Breast epithelium (tissue), 4 donors: ENCODE data around the gene PRKACG. TPM values are rescaled to one million over a fixed set of nuclear protein-coding genes. Genes with fewer than 3 reads are reported as not detected.
"Not testable (repeated sequence)": the region's sequence is repeated elsewhere in the genome, so short reads cannot be mapped to it uniquely, and the experiment has no call there.

Source experiments
- DNase-seq, 2 donors: peaks; one replicate each; pipeline ENCODE4 v3.0.0-alpha.2; 2019; ENCODE audit warnings: low spot score in 2 of 2
- H3K27ac ChIP-seq, 2 donors: fragments of 200-600 bp; sonication (generic) in 1 of 2; one replicate each; pipeline ENCODE4 v1.5.1; 2016 to 2019; ENCODE audit warnings: mild to moderate bottlenecking in 1 of 2
- H3K27me3 ChIP-seq, 2 donors: fragments of 200-600 bp; sonication (generic) in 1 of 2; one replicate each; pipeline versions ENCODE4 v1.5.1 to v1.6.0; 2017 to 2019; ENCODE audit warnings: control low read depth in 1 of 2, mild to moderate bottlenecking in 1 of 2
- H3K36me3 ChIP-seq: fragments of 200-600 bp; one replicate; pipeline ENCODE4 v1.5.1; 2019
- H3K4me1 ChIP-seq, 2 donors: fragments of 200-600 bp; sonication (generic); one replicate each; pipeline ENCODE4 v1.5.1; 2016 to 2019; ENCODE audit warnings: control low read depth in 1 of 2
- H3K4me3 ChIP-seq, 3 donors: fragments of 200-600 bp; sonication (generic); 1 replicate in 2 of 3; 2 replicates in 1 of 3; pipeline ENCODE4 v1.5.1; 2016 to 2019; ENCODE audit warnings: mild to moderate bottlenecking in 3 of 3, moderate library complexity in 2 of 3
- H3K9me3 ChIP-seq, 2 donors: fragments of 200-600 bp; sonication (generic) in 1 of 2; one replicate each; pipeline ENCODE4 v1.5.1; 2016 to 2019; ENCODE audit warnings: control low read depth in 1 of 2
- CTCF ChIP-seq, 3 donors: fragments of 450-650 bp; IDR thresholded peaks; one replicate each; pipeline ENCODE4 v1.5.1; 2016 to 2017; ENCODE audit warnings: antibody characterized with exemption in 3 of 3, mild to moderate bottlenecking in 3 of 3, moderate library complexity in 3 of 3
- POLR2A ChIP-seq: fragments of 450-650 bp; IDR thresholded peaks from one replicate; pipeline ENCODE4 v1.6.1; 2016; ENCODE audit warnings: antibody characterized with exemption, mild to moderate bottlenecking, moderate library complexity
- POLR2AphosphoS5 ChIP-seq, 3 donors: sonication (generic); formaldehyde crosslinking; IDR thresholded peaks; one replicate each; pipeline ENCODE4 v1.6.1; 2017; ENCODE audit warnings: antibody characterized with exemption in 3 of 3
- intact Hi-C: fragments of 100-400 bp; cut with DNase I; formaldehyde crosslinking; loops from one replicate; pipeline ENCODE4 v1.15.1; 2023; ENCODE audit warnings: low total_unique reads
- total RNA-seq, 3 donors: library from RNA; depleted of rRNA; stranded (reverse); fragments of >200 nt; gene quantifications; one replicate each; pipeline ENCODE4 v1.1.0, GENCODE V29; 2016

The PRKACG gene
- total RNA-seq, 3 donors from 2014 or later: not detected

GRCh38 chr9:69054989-69055388 is 41.1 kb upstream of the PRKACG start:
- Histone ChIP-seq H3K9me3 (no peaks in the 10 kb centered on the region), H3K27me3 (no peaks in the 10 kb centered on the region), H3K4me3 (no peak overlapping the region), H3K36me3 (no peaks in the 10 kb centered on the region), H3K4me1 (no peaks in the 10 kb centered on the region), H3K27ac (no peak overlapping the region)
- no peak for DNase-seq
- intact Hi-C loops: loop anchor here (10.0 kb wide), 1 partner anchor 140 kb away; no protein-coding TSS in a partner anchor
- TF ChIP-seq CTCF (IDR thresholded peaks at IDR 0.05) (no peak), POLR2AphosphoS5 (IDR thresholded peaks at IDR 0.05) (no peak), POLR2A (no peak)

- not testable (repeated sequence) for H3K4me3 ChIP-seq, H3K27ac ChIP-seq, H3K4me1 ChIP-seq, H3K27me3 ChIP-seq, H3K36me3 ChIP-seq, DNase-seq, H3K9me3 ChIP-seq
- intact Hi-C loops: loop anchor here (10.0 kb wide), 1 partner anchor 144 kb away; no protein-coding TSS in a partner anchor
Measured at GRCh38 chr9:69050936-69051335, 37.0 kb upstream of the PRKACG start.

DNA sequence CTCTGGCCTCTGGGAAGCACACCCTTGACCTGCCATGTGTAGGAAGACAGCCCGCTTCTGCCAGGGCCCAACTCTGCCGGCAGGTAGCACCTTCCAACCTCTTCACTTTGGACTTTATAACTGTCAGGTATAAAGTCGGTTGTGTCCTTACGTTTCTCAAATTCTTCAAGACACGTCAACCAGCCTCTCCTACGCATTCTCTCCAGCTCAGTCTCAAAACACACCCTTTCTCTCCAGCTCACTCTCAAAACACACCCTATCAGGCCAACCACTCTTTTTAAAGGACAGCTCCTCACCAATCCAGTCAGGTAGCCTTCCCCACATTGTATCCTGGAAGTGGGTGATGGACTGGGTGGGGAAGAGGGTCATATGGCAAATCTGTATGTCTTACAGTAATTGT is 35.2 kb upstream of the PRKACG start:
- TF ChIP-seq POLR2AphosphoS5 (IDR thresholded peaks at IDR 0.05) (no peak), CTCF (IDR thresholded peaks at IDR 0.05) (no peak), POLR2A (no peak)
- no peak overlapping the region for H3K27ac ChIP-seq
- DNase-seq: no peak
- no peaks in the 10 kb centered on the region for H3K27me3 ChIP-seq
- H3K4me3 ChIP-seq: no peak overlapping the region
- no peaks in the 10 kb centered on the region for H3K9me3 ChIP-seq
- H3K36me3 ChIP-seq: no peaks in the 10 kb centered on the region
- H3K4me1 ChIP-seq: no peaks in the 10 kb centered on the region
- intact Hi-C loops: no loop called here

DNA sequence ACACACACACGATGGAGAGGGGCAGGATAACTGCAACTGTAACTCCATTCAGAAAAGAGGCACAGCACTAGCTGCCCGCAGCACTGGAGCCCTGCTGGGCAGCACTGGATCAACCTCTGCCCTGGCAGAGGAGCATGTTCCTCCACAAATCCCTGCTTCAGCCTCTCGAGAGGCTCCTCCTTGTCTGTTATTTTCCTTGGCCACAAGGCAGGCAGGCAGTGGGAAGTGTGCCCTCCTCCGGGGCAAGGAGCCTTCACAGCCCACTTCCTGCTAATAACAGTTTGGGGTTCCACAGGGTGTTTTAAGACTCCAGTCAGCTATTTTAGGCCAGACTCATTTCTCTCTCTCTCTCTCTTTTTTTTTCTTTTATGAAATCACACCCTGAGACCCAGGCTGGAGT is 33.5 kb upstream of the PRKACG start:
- H3K27me3 ChIP-seq: no peaks in the 10 kb centered on the region
- no peaks in the 10 kb centered on the region for H3K4me1 ChIP-seq
- no peaks in the 10 kb centered on the region for H3K36me3 ChIP-seq
- H3K9me3 ChIP-seq: no peaks in the 10 kb centered on the region
- no peak overlapping the region for H3K4me3 ChIP-seq
- no peak for TF ChIP-seq POLR2A
- no peak for TF ChIP-seq POLR2AphosphoS5 (IDR thresholded peaks at IDR 0.05)
- no peak for TF ChIP-seq CTCF (IDR thresholded peaks at IDR 0.05)
- intact Hi-C loops: no loop called here
- no peak for DNase-seq
- H3K27ac ChIP-seq: no peak overlapping the region

DNA sequence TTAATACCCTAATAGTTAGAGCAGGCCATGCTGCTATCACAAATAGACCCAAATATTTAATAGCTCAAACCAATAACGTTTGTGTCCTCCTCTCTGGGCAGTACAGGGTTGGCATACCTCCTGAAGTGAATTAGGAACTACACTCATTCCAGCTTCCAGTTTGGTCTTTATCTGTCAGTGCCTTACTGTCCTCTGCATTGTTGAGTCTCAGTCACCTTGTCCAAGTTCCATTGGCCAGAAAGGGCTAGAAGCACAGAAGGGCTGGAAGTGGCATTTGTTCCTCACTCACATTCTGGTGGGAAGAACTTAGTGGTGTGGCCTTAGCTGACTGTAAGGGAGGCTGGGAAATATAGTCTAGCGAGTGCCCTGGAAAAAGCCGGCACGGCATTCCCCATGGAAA is 32.8 kb upstream of the PRKACG start:
- no peak for DNase-seq
- Histone ChIP-seq H3K4me3 (no peak overlapping the region), H3K27ac (no peak overlapping the region), H3K27me3 (no peaks in the 10 kb centered on the region), H3K36me3 (no peaks in the 10 kb centered on the region), H3K4me1 (no peaks in the 10 kb centered on the region), H3K9me3 (no peaks in the 10 kb centered on the region)
- intact Hi-C loops: no loop called here
- no peak for TF ChIP-seq POLR2A
- TF ChIP-seq POLR2AphosphoS5 (IDR thresholded peaks at IDR 0.05): no peak
- no peak for TF ChIP-seq CTCF (IDR thresholded peaks at IDR 0.05)

DNA sequence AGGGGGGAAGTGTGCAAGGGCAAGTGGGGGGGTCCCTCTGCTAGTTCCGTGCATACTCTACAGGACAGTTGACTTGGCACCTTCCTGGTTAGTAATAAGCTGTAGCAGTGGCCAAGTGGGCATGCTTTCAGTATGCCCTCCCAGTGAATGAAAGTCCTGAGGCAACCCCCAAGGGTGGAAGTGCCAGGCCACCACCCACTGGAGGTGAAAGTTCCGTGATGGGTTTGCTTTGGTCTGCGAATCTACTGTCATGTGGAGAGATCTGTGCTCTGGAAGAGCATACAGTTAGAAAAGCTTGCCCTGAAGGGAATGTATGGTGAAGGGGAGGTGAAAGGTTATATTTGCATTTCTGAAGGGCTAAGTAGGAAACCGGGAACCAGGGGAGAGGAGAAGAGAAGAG is 31.9 kb upstream of the PRKACG start:
- intact Hi-C loops: no loop called here
- DNase-seq: no peak
- Histone ChIP-seq H3K36me3 (no peaks in the 10 kb centered on the region), H3K27me3 (no peaks in the 10 kb centered on the region), H3K27ac (no peak overlapping the region), H3K9me3 (no peaks in the 10 kb centered on the region), H3K4me1 (no peaks in the 10 kb centered on the region), H3K4me3 (no peak overlapping the region)
- no peak for TF ChIP-seq POLR2AphosphoS5 (IDR thresholded peaks at IDR 0.05)
